IPS-18c (cell line): ENCODE results near the gene OR1C1.
"Not testable (repeated sequence)": the region's sequence is repeated elsewhere in the genome, so short reads cannot be mapped to it uniquely, and the experiment has no call there.

Source experiments
- H3K4me3 ChIP-seq: 2 replicates; pipeline ENCODE4 v1.7.0; 2013; ENCODE audit warnings: low read depth, mild to moderate bottlenecking, low read length, moderate library complexity; ENCODE audit not compliant: insufficient read depth
- H3K9me3 ChIP-seq: one replicate; pipeline ENCODE4 v1.6.1; 2013; ENCODE audit warnings: mild to moderate bottlenecking, low read length, moderate library complexity; ENCODE audit not compliant: control insufficient read depth, insufficient read depth

The OR1C1 gene, protein sequence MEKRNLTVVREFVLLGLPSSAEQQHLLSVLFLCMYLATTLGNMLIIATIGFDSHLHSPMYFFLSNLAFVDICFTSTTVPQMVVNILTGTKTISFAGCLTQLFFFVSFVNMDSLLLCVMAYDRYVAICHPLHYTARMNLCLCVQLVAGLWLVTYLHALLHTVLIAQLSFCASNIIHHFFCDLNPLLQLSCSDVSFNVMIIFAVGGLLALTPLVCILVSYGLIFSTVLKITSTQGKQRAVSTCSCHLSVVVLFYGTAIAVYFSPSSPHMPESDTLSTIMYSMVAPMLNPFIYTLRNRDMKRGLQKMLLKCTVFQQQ

DNA sequence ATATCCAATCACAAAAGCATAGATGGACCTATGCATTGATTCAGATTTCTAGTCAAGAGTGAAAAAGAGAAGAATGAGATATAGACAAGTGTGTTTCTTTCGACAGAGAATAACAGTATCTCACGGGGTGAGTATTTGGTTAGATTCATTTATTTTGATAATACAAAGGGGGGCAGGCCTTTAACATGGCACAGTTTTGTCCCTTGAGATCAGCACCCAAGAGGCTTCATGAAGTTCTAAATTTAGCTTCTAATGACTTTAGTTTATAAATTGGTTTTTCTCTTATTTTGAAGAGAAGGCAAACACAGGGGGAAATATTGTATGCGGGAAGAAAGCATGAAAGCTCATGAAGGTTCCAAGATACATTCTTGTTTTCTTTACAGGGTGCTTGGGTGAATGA is at the start of gene OR1C1:
Gene OR1C1, minus strand, starts transcription at position 101 of the 400 bp plus-strand sequence. CDS start 2,150 bp downstream, outside the sequence.
- no peaks in the 10 kb centered on the region for H3K9me3 ChIP-seq
- H3K4me3 ChIP-seq: no peak within 1 kb of the TSS

DNA sequence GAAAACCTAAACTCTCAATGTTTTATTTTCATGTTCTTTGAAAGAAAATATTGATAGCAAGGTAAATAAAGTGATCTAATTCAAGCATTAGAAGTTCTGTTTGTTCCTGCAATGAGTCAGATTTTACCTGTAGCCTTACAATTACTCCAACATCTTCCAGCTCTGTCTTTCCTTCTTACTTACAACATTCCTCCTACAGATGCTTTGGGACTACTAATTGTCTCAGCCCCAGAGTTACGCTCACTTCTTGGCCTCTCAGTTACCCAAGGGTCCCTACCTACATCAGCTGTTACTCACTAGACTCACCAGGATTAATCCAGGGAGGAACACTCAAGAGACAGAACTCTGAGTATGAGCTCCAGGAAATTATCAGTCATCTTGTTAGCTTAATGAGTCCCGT is 37.2 kb upstream of the OR1C1 start:
- Histone ChIP-seq H3K9me3 (peaks cover 5% of the 10 kb centered on the region), H3K4me3 (no peak overlapping the region)

DNA sequence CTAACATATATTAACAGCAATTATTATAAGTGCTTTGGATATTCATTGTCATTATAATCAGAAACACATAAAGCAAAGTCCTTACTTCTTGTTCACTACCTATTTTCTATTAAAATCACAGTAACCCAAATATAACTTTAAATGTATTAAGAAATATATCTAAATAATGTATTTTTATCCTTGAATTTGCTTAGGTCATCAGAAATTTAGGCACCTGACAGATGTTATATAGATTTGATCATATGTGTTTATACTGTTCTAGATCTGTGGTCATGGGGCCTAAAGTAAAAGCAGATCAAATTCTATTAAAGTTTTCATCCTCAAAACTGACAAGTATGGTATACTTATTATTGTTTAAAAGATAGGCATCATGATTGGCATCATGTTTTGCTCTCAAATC is 9.2 kb upstream of the OR1C1 start:
- Histone ChIP-seq H3K9me3 (no peaks in the 10 kb centered on the region), H3K4me3 (no peak overlapping the region)

DNA sequence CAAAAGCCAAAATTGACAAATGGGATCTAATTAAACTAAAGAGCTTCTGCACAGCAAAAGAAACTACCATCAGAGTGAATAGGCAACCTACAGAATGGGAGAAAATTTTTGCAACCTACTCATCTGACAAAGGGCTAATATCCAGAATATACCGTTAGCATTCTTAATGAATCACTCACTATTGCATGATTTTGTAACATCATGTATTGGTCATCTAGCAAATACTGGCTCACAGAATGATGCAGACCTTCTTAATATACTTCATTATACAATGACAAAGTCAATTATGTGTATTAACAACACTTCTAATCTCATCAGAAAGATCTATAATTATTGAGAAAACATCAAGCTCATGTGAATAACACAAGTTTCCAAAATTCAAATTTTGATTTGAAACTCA is 6.0 kb downstream of the OR1C1 start:
- H3K4me3 ChIP-seq, H3K9me3 ChIP-seq: not testable (repeated sequence)

DNA sequence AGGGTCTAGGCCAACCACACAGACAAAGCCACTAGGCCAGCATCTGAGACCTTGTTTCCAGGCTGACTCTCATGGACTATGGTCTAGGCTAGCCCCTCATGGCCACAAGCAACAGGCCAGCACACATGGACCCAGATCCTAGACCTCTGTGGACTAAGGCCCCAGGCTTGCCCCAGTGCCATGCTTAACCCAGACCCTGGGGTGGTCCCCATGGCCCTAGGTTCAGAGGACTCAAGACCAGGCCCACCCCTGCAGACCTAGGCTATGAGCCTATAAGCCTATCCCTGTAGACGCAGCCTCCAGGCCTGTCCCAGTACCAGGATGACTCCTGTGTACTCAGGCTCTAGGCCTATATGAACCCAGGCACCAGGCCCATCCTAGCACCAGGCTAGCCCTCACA is 10.5 kb downstream of the OR1C1 start:
- H3K9me3 ChIP-seq: no peaks in the 10 kb centered on the region
- H3K4me3 ChIP-seq: no peak overlapping the region

DNA sequence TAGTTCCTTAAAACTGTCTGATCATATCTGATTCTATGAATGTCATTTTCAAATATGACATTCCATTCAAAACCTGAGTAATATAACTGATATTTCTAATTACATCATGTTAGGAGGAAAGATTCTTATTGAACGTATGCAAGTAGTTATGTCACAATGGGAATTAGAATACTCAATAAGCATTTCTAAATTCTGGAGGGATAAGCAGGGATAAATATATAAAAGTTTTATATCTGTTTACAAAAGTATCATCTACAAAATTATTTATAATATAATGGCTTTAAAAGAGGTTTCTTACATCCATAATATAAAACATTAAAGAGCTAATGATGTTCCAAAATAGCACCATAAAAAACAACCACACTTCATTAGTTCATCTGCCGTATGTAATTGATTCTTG is 12.3 kb downstream of the OR1C1 start, which contains the start of gene OR14A2:
Gene OR14A2, minus strand, starts transcription at position 101 of the 400 bp plus-strand sequence.
- Histone ChIP-seq H3K4me3 (no peak within 1 kb of the TSS), H3K9me3 (no peaks in the 10 kb centered on the region)

DNA sequence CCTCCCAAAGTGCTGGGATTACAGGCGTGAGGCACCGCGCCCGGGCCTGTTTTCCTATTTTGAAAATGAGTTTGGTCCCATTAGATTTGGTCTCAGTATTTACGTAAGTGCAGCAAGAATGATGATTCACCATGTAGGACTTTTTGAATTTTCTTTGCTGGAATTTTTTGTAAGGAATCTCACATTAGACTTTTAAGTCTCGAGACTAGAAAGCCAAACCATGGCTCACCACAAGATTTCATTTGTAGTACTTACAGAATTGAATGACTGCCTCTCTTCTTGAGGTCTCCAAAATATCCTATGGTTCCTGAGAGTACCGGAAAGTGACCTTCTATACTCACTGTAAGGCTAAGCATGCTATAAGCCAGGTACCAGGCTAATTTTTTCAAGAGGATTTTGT is 12.7 kb downstream of the OR1C1 start:
- H3K9me3 ChIP-seq: no peaks in the 10 kb centered on the region
- H3K4me3 ChIP-seq: no peak overlapping the region

DNA sequence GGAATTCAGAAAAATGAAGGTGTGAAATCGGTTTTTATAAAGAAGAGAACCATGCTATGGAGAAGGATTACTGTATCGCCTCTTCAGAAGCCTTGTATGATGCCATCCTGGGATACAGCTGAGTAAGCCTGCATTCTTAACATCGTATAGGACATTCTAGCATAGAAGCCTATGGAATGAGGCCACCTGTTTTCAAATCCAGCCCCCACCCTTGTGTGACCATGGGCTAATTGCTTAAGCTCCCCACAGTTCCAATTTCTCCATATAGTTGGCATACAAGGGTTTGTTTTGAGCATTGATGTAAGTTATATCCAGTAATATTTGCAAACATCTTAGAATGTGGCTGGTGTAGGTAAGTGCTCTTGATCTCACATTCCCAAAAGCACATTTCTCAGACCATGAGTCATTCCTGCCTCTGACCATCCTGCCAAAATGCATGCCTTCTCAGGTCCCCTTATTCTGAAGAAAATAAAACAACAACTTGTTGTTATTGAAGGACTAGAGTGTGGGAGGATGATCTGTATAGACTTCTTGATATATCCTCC is 13.9 kb downstream of the OR1C1 start:
- no peaks in the 10 kb centered on the region for H3K9me3 ChIP-seq
- H3K4me3 ChIP-seq: no peak overlapping the region

DNA sequence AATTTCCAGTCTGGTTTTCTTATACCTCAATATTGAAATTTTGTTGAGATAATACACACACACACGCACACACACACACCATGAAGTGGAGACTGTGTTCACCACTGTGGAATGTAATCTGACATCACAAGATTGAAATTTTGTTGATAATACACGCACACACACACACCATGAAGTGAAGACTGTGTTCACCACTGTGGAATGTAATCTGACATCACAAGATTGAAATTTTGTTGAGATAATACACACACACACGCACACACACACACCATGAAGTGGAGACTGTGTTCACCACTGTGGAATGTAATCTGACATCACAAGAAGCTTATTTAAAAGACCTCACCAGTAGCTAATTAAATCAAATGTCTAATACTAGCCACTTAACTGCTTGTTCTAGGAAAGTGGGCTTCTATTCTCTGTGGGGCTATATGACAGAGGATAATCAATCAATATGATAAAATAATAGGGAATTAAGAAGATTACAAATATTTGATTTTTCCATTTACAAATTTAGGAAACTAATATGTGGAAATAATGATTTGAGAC is 18.1 kb downstream of the OR1C1 start:
- H3K9me3 ChIP-seq, H3K4me3 ChIP-seq: not testable (repeated sequence)

DNA sequence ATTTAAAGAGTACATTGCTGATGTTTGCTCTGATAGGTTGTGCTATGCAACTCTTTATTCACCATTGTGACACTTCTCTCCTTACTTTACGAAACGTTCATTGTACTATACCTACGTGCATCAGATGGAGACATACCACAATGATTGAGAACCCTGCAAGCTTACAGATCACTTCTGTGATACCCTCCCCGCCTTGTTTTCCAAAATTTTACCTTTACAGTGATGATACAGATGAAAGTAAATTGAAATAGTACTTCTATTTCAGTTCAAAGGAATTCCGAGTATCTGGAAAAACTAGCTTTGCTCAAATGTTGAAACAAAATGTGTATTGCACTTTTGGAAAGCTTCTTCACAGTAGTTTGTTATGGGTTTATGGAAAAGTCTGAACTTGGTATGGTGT is 18.6 kb downstream of the OR1C1 start:
- Histone ChIP-seq H3K9me3 (no peaks in the 10 kb centered on the region), H3K4me3 (no peak overlapping the region)

DNA sequence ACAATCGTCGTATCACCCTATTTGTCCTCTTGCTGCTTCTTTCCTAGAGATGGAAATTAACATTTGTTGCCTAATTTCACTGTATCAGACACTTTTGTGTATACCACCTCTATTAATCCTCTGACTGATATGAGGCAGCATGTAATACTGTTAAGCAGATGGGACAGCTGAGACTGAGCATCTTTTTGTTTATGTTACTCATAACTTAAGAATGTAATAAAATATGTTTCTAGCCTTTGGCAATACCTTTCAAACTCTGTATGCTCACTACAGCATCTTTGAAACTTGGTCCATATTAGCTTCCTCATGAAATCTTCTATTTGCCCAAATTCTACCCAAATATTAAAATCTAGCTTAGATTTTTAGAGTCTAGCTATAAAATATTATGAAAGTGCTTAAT is 19.6 kb downstream of the OR1C1 start:
- H3K9me3 ChIP-seq: no peaks in the 10 kb centered on the region
- no peak overlapping the region for H3K4me3 ChIP-seq

DNA sequence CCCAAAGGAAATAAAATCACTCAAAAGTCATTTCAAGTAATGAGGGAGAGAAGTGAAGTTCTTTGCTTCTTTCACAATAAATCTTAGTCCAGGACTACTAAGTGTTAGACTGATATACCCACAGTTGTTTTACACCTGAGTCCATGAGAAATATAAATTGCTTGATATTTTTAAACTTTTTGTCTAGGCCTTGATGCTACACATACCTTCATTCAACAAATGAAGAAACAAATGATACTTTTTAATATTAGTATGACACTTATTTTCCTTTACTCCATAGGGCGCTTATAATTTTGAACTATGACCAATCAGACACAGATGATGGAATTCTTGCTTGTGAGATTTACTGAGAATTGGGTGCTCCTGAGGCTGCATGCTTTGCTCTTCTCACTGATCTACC is 22.0 kb downstream of the OR1C1 start, which contains the start of gene OR14K1:
Gene OR14K1, plus strand, starts transcription at position 301 of the 400 bp plus-strand sequence. Its CDS starts 0 bp downstream, at position 301.
- H3K9me3 ChIP-seq: no peaks in the 10 kb centered on the region

DNA sequence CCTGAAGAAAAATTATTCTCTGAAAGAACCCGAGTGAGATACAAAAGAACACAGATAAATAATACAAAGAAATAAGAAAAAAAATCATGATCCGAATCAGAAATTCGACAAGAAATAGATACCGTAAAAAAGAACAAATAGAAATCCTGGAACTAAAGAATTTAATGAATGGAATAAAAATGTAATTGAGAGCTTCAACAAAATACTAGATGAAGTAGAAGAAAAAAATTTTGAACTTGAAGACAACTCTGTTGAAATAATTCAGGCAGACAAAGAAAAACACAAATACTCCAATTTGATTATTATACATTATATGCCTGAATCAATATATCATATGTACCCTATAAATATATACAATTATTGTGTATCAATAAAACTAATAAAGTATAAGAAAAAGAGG is 39.1 kb downstream of the OR1C1 start:
- Histone ChIP-seq H3K4me3 (no peak overlapping the region), H3K9me3 (no peaks in the 10 kb centered on the region)

More for the DNA sequence above, 22.0 kb downstream of the OR1C1 start, which contains the start of gene OR14K1:
- no peak within 1 kb of the TSS for H3K4me3 ChIP-seq

DNA sequence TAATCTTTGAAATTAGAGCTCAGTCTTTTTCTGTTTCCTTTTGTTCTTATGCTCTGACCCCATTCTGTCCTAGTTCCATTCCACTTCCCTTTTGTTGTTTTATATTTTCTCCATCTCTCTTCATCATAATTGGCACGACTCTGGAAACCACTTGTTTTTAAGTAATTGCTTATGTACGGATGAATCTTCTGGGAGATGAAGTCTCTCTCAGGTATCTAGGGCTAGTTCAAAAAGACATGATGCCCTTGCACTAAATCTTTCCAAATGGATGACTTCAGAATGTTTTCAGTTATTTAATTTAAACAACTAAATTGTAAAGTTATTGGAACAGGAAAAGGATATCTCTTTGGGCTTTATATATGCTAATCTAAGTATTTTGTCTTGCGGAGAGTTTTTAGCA is 43.8 kb downstream of the OR1C1 start, which contains the start of gene OR6F1:
Gene OR6F1, minus strand, starts transcription at position 101 of the 400 bp plus-strand sequence. CDS start 3,891 bp downstream, outside the sequence.
- H3K9me3 ChIP-seq: no peaks in the 10 kb centered on the region

DNA sequence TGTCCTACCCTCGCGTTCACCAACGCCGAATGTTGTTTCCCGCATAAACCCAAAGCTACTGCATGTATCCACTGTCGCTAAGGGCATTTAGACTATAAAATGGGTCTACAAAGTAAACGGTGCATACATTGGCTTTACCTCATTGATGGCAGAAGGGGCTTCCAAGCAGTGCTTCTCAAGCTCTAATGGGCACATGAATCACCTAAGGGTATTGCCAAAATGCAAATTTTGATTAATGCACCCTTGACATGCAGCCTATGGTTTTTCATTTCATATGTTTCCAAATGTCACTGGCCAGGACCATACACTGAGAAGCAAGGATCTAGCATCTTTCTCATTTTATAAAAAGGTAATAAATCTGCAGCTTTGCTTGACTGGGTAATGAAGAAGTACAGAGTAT is 46.6 kb downstream of the OR1C1 start:
- H3K9me3 ChIP-seq: no peaks in the 10 kb centered on the region
- H3K4me3 ChIP-seq: no peak overlapping the region

More for the DNA sequence above, 43.8 kb downstream of the OR1C1 start, which contains the start of gene OR6F1:
- H3K4me3 ChIP-seq: no peak within 1 kb of the TSS

DNA sequence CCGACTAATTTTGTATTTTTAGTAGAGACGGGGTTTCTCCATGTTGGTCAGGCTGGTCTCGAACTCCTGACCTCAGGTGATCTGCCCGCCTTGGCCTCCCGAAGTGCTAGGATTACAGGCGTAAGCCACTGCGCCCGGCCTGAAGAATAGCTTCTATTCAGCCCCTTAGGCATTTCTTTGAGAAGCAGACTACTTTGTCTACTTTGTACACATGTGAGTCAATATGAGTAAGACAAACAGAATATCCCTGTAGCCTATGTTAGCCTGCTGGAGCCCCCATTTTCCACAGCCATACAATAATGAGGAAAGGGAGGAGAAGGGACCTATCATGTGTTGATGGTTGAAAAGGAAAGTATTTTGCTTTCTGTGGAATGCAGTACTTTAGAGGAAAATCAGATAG is 49.7 kb downstream of the OR1C1 start:
- not testable (repeated sequence) for H3K4me3 ChIP-seq, H3K9me3 ChIP-seq
